Smooth muscle cell (in vitro differentiated cells): ENCODE measurements around the gene FBXL7. TPM values are rescaled to one million over a fixed set of nuclear protein-coding genes. Genes with fewer than 3 reads are reported as not detected.

ENCODE experiments used
- DNase-seq: peaks from one replicate; lab custom pipeline; 2025; ENCODE audit not compliant: unreplicated experiment; lab: John Stamatoyannopoulos, UW
- H2AFZ ChIP-seq: fragments of 200-600 bp; sonication (generic); 2 replicates; pipeline ENCODE4 v1.6.0; 2016; ENCODE audit warnings: antibody characterized with exemption, low read depth, mild to moderate bottlenecking
- H3F3A ChIP-seq: fragments of 200-600 bp; sonication (generic); 2 replicates; pipeline ENCODE4 v1.6.0; 2017; ENCODE audit warnings: antibody characterized with exemption, low read depth
- H3K27ac ChIP-seq: fragments of 200-600 bp; sonication (generic); 2 replicates; pipeline ENCODE4 v1.5.1; 2016; ENCODE audit warnings: low read depth, mild to moderate bottlenecking
- H3K27me3 ChIP-seq: fragments of 200-600 bp; sonication (generic); 2 replicates; pipeline ENCODE4 v1.6.1; 2016; ENCODE audit warnings: low read depth, mild to moderate bottlenecking
- H3K36me3 ChIP-seq: fragments of 200-600 bp; sonication (generic); 2 replicates; pipeline ENCODE4 v1.5.1; 2016; ENCODE audit warnings: low read depth
- H3K4me1 ChIP-seq: fragments of 200-600 bp; sonication (generic); 2 replicates; pipeline ENCODE4 v1.5.1; 2016; ENCODE audit warnings: low read depth
- H3K4me2 ChIP-seq: fragments of 200-600 bp; sonication (generic); 2 replicates; pipeline ENCODE4 v1.6.0; 2016; ENCODE audit warnings: mild to moderate bottlenecking
- H3K4me3 ChIP-seq: fragments of 200-600 bp; sonication (generic); 2 replicates; pipeline ENCODE4 v1.5.1; 2016; ENCODE audit warnings: mild to moderate bottlenecking
- H3K79me2 ChIP-seq: fragments of 200-600 bp; sonication (generic); 2 replicates; pipeline ENCODE4 v1.6.0; 2016; ENCODE audit warnings: low read depth, mild to moderate bottlenecking
- H3K9ac ChIP-seq: fragments of 200-600 bp; sonication (generic); 2 replicates; pipeline ENCODE4 v1.6.0; 2016; ENCODE audit warnings: low read depth
- H3K9me3 ChIP-seq: fragments of 200-600 bp; sonication (generic); replicated peaks from 2 replicates; pipeline ENCODE4 v1.5.1; 2016; ENCODE audit warnings: low read depth
- H4K20me1 ChIP-seq: fragments of 200-600 bp; sonication (generic); 2 replicates; pipeline ENCODE4 v1.6.0; 2016; ENCODE audit warnings: low read depth
- WGBS: methylation state at CpG from one replicate; pipeline ENCODE4 v1.1.7; 2016; ENCODE audit warnings: low lambda C conversion rate; 5-methylcytosine and 5-hydroxymethylcytosine counted together
- polyA plus RNA-seq: library from polyadenylated mRNA; unstranded; fragments of >200 nt; fragmentation: Nextera tagmentation; extraction: Ambion mirVana; gene quantifications from 2 replicates; pipeline ENCODE4 v1.2.1, GENCODE V29; 2016
- total RNA-seq: library from RNA; depleted of rRNA; stranded (reverse); fragments of >200 nt; gene quantifications from 2 replicates; pipeline ENCODE4 v1.2.3, GENCODE V29; 2014
- TF ChIP-seq, protein P1 (sequence below): fragments of 200-600 bp; sonication (generic); IDR thresholded peaks from 2 replicates; pipeline ENCODE4 v1.5.1; 2017; ENCODE audit warnings: borderline replicate concordance, mild to moderate bottlenecking, antibody characterized with exemption; ENCODE audit not compliant: insufficient read depth, poor library complexity, severe bottlenecking

The FBXL7 gene
- total and polyA plus RNA-seq, 2 experiments from 2014 or later: 20.2 to 21.0 TPM

GRCh38 chr5:15734058-15734457 is 234.1 kb downstream of the FBXL7 start:
- no peaks in the 10 kb centered on the region for H3K27me3 ChIP-seq
- no peak overlapping the region for H3K4me3 ChIP-seq
- no peak overlapping the region for H2AFZ ChIP-seq
- H3K4me1 ChIP-seq: no peaks in the 10 kb centered on the region
- H3K9me3 ChIP-seq: no peaks in the 10 kb centered on the region
- no peak for DNase-seq
- TF ChIP-seq, protein P1, sequence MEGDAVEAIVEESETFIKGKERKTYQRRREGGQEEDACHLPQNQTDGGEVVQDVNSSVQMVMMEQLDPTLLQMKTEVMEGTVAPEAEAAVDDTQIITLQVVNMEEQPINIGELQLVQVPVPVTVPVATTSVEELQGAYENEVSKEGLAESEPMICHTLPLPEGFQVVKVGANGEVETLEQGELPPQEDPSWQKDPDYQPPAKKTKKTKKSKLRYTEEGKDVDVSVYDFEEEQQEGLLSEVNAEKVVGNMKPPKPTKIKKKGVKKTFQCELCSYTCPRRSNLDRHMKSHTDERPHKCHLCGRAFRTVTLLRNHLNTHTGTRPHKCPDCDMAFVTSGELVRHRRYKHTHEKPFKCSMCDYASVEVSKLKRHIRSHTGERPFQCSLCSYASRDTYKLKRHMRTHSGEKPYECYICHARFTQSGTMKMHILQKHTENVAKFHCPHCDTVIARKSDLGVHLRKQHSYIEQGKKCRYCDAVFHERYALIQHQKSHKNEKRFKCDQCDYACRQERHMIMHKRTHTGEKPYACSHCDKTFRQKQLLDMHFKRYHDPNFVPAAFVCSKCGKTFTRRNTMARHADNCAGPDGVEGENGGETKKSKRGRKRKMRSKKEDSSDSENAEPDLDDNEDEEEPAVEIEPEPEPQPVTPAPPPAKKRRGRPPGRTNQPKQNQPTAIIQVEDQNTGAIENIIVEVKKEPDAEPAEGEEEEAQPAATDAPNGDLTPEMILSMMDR: no peak
- 85% methylated on average over 7 of the region's 7 CpGs for WGBS
- peaks cover 15% of the 10 kb centered on the region for H3K79me2 ChIP-seq
- H3K36me3 ChIP-seq: no peaks in the 10 kb centered on the region
- no peak overlapping the region for H3K4me2 ChIP-seq
- H3F3A ChIP-seq: no peaks in the 10 kb centered on the region
- no peak overlapping the region for H3K9ac ChIP-seq
- H3K27ac ChIP-seq: no peak overlapping the region
- H4K20me1 ChIP-seq: peaks cover 74% of the 10 kb centered on the region

- no peak overlapping the region for H2AFZ ChIP-seq
- TF ChIP-seq, protein P1: no peak
- peaks cover 5% of the 10 kb centered on the region for H3K79me2 ChIP-seq
- no peaks in the 10 kb centered on the region for H3F3A ChIP-seq
- H3K4me1 ChIP-seq: no peaks in the 10 kb centered on the region
- no peaks in the 10 kb centered on the region for H3K27me3 ChIP-seq
- 53% methylated on average over 8 of the region's 8 CpGs for WGBS
- H3K9ac ChIP-seq: no peak overlapping the region
- no peak overlapping the region for H3K4me3 ChIP-seq
- H3K9me3 ChIP-seq: no peaks in the 10 kb centered on the region
- DNase-seq: no peak
- H4K20me1 ChIP-seq: peaks cover 70% of the 10 kb centered on the region
- H3K36me3 ChIP-seq: no peaks in the 10 kb centered on the region
- no peak overlapping the region for H3K4me2 ChIP-seq
- H3K27ac ChIP-seq: no peak overlapping the region
Observed at GRCh38 chr5:15737036-15737821, 237.2 kb downstream of the FBXL7 start.

DNA sequence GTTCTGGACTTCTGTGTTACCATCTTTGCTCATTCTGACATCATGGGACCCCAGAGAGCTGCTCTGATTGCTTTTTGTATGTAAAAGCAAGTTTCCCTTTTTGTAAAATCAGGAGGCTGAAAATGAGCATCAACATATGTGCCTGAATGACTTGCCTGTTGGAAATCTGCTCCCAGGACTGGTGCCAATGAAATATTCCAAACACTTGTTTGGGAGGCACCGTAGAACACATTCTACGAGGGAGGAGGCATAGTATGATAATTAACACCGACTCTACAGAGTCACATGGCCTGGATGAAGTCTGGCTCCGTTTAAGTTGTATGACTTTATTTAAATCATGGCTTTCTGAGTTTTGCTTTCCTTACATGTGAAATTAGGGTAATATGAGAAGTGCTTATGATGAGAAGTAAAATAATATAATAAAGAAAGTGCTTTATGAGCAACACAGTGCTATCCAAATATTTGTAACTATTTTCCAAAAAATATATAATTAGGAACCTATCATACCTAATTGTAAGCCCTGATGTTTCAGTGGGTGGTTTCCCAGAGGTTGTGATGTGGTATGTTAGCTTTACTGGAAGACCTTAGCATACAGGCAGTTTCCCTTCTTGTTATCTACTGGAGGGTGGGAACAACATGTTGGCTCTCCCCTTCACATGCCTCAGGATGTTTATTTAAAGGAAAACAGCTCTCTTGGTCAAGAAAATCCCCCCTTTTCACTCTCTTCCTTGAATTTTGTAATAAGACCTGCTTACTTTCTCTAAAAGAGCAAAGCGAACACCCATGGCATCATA is 238.1 kb downstream of the FBXL7 start:
- Histone ChIP-seq H3K4me2 (no peak overlapping the region), H3K36me3 (no peaks in the 10 kb centered on the region), H3K9me3 (no peaks in the 10 kb centered on the region), H4K20me1 (peaks cover 66% of the 10 kb centered on the region), H3F3A (no peaks in the 10 kb centered on the region), H3K27ac (no peak overlapping the region), H3K79me2 (peaks cover 5% of the 10 kb centered on the region), H3K4me3 (no peak overlapping the region), H2AFZ (no peak overlapping the region), H3K4me1 (no peaks in the 10 kb centered on the region), H3K9ac (no peak overlapping the region), H3K27me3 (no peaks in the 10 kb centered on the region)
- no peak for DNase-seq
- TF ChIP-seq, protein P1: no peak
- WGBS: 64% methylated on average over 5 of the region's 5 CpGs
